ENCODE measurements around the gene FCRL1. TPM values are rescaled to one million over a fixed set of nuclear protein-coding genes. Genes with fewer than 3 reads are reported as not detected.

The FCRL1 gene
- total RNA-seq, 2 donors from 2014 or later = not detected

Other genes with a start within 250 kb of the FCRL1 start
- gene FCRL4, start 222.0 kb downstream of the FCRL1 start, total RNA-seq = not detected
- 10 to 100 TPM; 22.3 to 33.7 TPM for gene FCRL3, start 119.4 kb downstream of the FCRL1 start, total RNA-seq
- gene FCRL2, start 43.0 kb downstream of the FCRL1 start, total RNA-seq = not detected
- gene CD5L, start 21.7 kb upstream of the FCRL1 start, total RNA-seq = not detected
- not detected for gene KIRREL1, start 173.5 kb upstream of the FCRL1 start, total RNA-seq

Measured in natural killer cell treated with Interleukin-12 subunit alpha and Interleukin-12 subunit beta and Interleukin-15 and Interleukin-18, amount 100 ng/mL, for 72 hours (primary cell).